GM12873 (cell line): ENCODE measurements around the gene IL11.

ENCODE experiments used
- CTCF ChIP-seq: IDR thresholded peaks from 2 replicates; pipeline ENCODE4 v1.5.1; 2012; ENCODE audit warnings: low read depth, mild to moderate bottlenecking, moderate library complexity, low read length, control low read depth; ENCODE audit not compliant: insufficient read depth; ENCODE audit errors: missing control alignments

Gene IL11

GRCh38 chr19:55350620-55351315, 19.5 kb downstream of the IL11 start:
- no peak for TF ChIP-seq CTCF

GRCh38 chr19:55348317-55349034, 21.8 kb downstream of the IL11 start:
- TF ChIP-seq CTCF = no peak

GRCh38 chr19:55347442-55348009, 22.7 kb downstream of the IL11 start:
- no peak for TF ChIP-seq CTCF

GRCh38 chr19:55346725-55347441, 23.4 kb downstream of the IL11 start:
- TF ChIP-seq CTCF = no peak

- no peak for TF ChIP-seq CTCF
Observed at GRCh38 chr19:55345818-55346724, 24.2 kb downstream of the IL11 start.

- no peak for TF ChIP-seq CTCF
Observed at GRCh38 chr19:55345101-55345817, 25.0 kb downstream of the IL11 start.
